Cardiac muscle cell (in vitro differentiated cells and primary cell): Measurements from ENCODE around the gene PLEKHD1. TPM values are rescaled to one million over a fixed set of nuclear protein-coding genes. Genes with fewer than 3 reads are reported as not detected.
A peak's percentile ranks its signal among the peaks of the same experiment; 100 is the strongest.

Experiments used
- DNase-seq, 2 donors: peaks; one replicate each; pipeline versions ENCODE4 v3.0.0 to v3.0.0-alpha.2; 2010 to 2017; ENCODE audit warnings: low read depth in 1 of 2, low spot score in 1 of 2
- H3K27ac ChIP-seq: fragments of 200-600 bp; sonication (generic); 2 replicates; pipeline ENCODE4 v1.5.1; 2016
- H3K27me3 ChIP-seq: fragments of 200-600 bp; sonication (generic); 2 replicates; pipeline ENCODE4 v1.6.0; 2016; ENCODE audit warnings: control low read depth
- H3K36me3 ChIP-seq: fragments of 200-600 bp; sonication (generic); 2 replicates; pipeline ENCODE4 v1.5.1; 2016; ENCODE audit warnings: control low read depth
- H3K4me1 ChIP-seq: fragments of 200-600 bp; sonication (generic); 2 replicates; pipeline ENCODE4 v1.8.1; 2017; ENCODE audit warnings: low read depth, mild to moderate bottlenecking, mixed run types
- H3K4me3 ChIP-seq: fragments of 200-600 bp; sonication (generic); 2 replicates; pipeline ENCODE4 v1.5.1; 2016; ENCODE audit warnings: mild to moderate bottlenecking
- H3K9me3 ChIP-seq: fragments of 200-600 bp; sonication (generic); 2 replicates; pipeline ENCODE4 v1.5.1; 2017; ENCODE audit warnings: low read depth, mild to moderate bottlenecking, control low read depth
- CTCF ChIP-seq: IDR thresholded peaks from 2 replicates; pipeline ENCODE4 v1.5.1; 2012; ENCODE audit warnings: low read depth, mild to moderate bottlenecking, low read length
- polyA plus RNA-seq: library from polyadenylated mRNA; unstranded; fragments of >200 nt; fragmentation: Nextera tagmentation; extraction: Ambion mirVana; gene quantifications from 2 replicates; pipeline ENCODE4 v1.2.1, GENCODE V29; 2016
- total RNA-seq: library from RNA; depleted of rRNA; stranded (reverse); fragments of >200 nt; gene quantifications from 2 replicates; pipeline ENCODE4 v1.2.3, GENCODE V29; 2016

The PLEKHD1 gene
- total RNA-seq (0.12 and 0.21 TPM in 2 replicates), polyA plus RNA-seq (0.37 TPM in 1 of 2 replicates, not detected in the other)

DNA sequence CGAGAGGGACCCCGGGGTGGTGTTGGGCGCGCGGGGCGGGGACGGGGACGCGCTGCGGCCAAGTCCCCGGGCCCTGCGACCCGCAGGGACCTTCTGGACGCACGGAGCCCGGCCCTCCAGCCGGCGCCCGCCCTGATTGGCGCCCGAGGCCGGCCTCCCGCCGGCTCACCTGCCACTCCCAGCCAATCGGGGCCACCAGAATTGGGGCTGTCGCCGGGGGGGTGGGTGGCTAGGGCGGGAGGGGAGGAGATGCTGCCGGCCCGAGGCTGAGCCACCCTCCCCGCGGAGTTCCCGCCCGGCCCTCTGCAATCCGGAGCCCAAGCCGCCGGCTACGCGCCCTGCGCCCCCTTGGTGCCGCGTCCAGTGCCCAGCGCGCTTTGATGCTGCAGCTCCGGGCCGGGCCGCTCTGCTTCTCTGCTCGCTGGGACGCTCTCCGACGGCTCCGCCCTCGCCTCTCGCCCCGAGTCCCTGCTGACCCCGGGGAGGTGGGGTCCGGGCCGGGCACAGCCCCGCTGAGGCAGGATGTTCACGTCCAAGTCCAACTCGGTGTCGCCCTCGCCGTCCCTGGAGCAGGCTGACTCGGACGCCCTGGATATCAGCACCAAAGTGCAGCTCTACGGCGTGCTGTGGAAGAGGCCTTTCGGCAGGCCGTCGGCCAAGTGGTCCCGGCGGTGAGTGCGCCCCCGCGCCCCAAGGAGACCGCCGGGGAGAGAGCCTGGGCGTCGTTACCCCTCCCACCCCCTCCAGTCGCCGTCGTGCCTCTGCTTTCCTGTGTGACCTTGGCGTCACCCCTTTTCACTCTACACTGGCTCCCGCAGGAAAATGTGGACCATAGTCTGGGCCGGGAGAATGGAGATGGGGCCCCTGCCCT, at the start of gene PLEKHD1:
TSS of gene PLEKHD1 (plus strand) at position 285 of the 871 bp plus-strand sequence. CDS start at position 523, 238 bp downstream.
- peak in 1 of 2 donors; percentile 61 for DNase-seq
- Histone ChIP-seq H3K27me3 (peaks cover 94% of the 10 kb centered on the region), H3K27ac (no peak within 1 kb of the TSS), H3K9me3 (no peaks in the 10 kb centered on the region), H3K36me3 (no peaks in the 10 kb centered on the region), H3K4me3 (peak within 1 kb of the TSS; percentile 32), H3K4me1 (peaks cover 4% of the 10 kb centered on the region)
- no peak for TF ChIP-seq CTCF

GRCh38 chr14:69439521-69440270, 44.8 kb upstream of the PLEKHD1 start:
- H3K27ac ChIP-seq = no peak overlapping the region
- no peak for TF ChIP-seq CTCF
- H3K36me3 ChIP-seq = peaks cover 7% of the 10 kb centered on the region
- H3K27me3 ChIP-seq = no peaks in the 10 kb centered on the region
- no peak overlapping the region for H3K4me3 ChIP-seq
- H3K9me3 ChIP-seq = no peaks in the 10 kb centered on the region
- H3K4me1 ChIP-seq = no peaks in the 10 kb centered on the region
- no peak for DNase-seq

GRCh38 chr14:69441948-69442347, 42.6 kb upstream of the PLEKHD1 start:
- peaks cover 7% of the 10 kb centered on the region for H3K36me3 ChIP-seq
- H3K27me3 ChIP-seq = no peaks in the 10 kb centered on the region
- TF ChIP-seq CTCF = no peak
- no peaks in the 10 kb centered on the region for H3K9me3 ChIP-seq
- no peaks in the 10 kb centered on the region for H3K4me1 ChIP-seq
- no peak for DNase-seq
- H3K4me3 ChIP-seq = no peak overlapping the region
- H3K27ac ChIP-seq = no peak overlapping the region

- H3K9me3 ChIP-seq = no peaks in the 10 kb centered on the region
- DNase-seq = no peak
- no peaks in the 10 kb centered on the region for H3K27me3 ChIP-seq
- no peaks in the 10 kb centered on the region for H3K4me1 ChIP-seq
- H3K36me3 ChIP-seq = peaks cover 7% of the 10 kb centered on the region
- no peak overlapping the region for H3K27ac ChIP-seq
- H3K4me3 ChIP-seq = no peak overlapping the region
- TF ChIP-seq CTCF = no peak
These were observed 41.2 kb upstream of the PLEKHD1 start for GRCh38 chr14:69443296-69443805.

DNA sequence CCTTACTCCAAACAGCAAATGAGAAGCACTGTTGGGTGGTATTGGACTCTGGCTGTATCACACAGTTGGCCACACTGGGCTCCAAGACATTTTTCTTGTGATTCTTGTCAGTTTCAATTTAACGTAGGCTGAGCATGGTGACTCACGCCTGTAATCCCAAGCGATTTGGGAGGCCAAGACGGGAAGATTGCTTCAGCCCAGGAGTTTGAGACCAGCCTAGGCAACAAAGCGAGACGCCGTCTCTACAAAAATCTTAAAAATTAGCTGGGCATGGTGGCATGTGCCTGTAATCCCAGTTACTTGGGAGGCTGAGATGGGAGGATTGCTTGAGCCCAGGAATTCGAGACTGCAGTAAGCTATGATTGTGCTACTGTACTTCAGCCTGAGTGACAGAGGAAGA, 35.3 kb upstream of the PLEKHD1 start:
- Histone ChIP-seq H3K4me1 (no peaks in the 10 kb centered on the region), H3K27me3 (no peaks in the 10 kb centered on the region), H3K9me3 (no peaks in the 10 kb centered on the region), H3K36me3 (peaks cover 5% of the 10 kb centered on the region), H3K27ac (no peak overlapping the region), H3K4me3 (no peak overlapping the region)
- no peak for TF ChIP-seq CTCF
- DNase-seq = no peak
